Mammary epithelial cell (primary cell): Measurements from ENCODE around the gene MAP3K5.
"Not testable (repeated sequence)": the region's sequence is repeated elsewhere in the genome, so short reads cannot be mapped to it uniquely, and the experiment has no call there.

Experiments used
- CTCF ChIP-seq, 2 donors: IDR thresholded peaks in 1 of 2; conservative IDR thresholded peaks in 1 of 2; 2 replicates each; pipeline ENCODE4 v1.5.1; 2011 to 2012; ENCODE audit warnings: inconsistent platforms in 2 of 2, low read length in 2 of 2, mild to moderate bottlenecking in 2 of 2, control low read depth in 1 of 2, low read depth in 1 of 2; ENCODE audit not compliant: insufficient read depth in 1 of 2; ENCODE audit errors: extremely low read depth in 1 of 2
- EZH2 ChIP-seq: IDR thresholded peaks from 2 replicates; pipeline ENCODE4 v1.6.1; 2012; ENCODE audit warnings: low read length, inconsistent platforms, borderline replicate concordance

GRCh38 chr6:136590846-136591245, 201.4 kb downstream of the MAP3K5 start:
- TF ChIP-seq EZH2; CTCF (conservative IDR thresholded peaks at IDR 0.05 in 1 of 2, IDR thresholded peaks at IDR 0.05 in 1 of 2; ENCODE audit: extremely low read depth in 1 of 2, insufficient read depth in 1 of 2, low read depth in 1 of 2, low read length in 2 of 2): not testable (repeated sequence)
